Esophagus squamous epithelium (tissue), 5 donors: ENCODE results near the gene CDON. TPM values are rescaled to one million over a fixed set of nuclear protein-coding genes. Genes with fewer than 3 reads are reported as not detected.

Experiments used
- DNase-seq: peaks from one replicate; lab custom pipeline; 2025; lab: John Stamatoyannopoulos, UW
- H3K27ac ChIP-seq, 4 donors: fragments of 200-600 bp; sonication (generic); one replicate each; pipeline ENCODE4 v1.5.1; 2016 to 2019; ENCODE audit warnings: mild to moderate bottlenecking in 1 of 4
- H3K27me3 ChIP-seq, 4 donors: fragments of 200-600 bp; sonication (generic); 1 replicate in 3 of 4; 2 replicates in 1 of 4; pipeline versions ENCODE4 v1.5.1 to v1.6.0; 2017 to 2021; ENCODE audit warnings: antibody characterized with exemption in 1 of 4
- H3K36me3 ChIP-seq, 3 donors: fragments of 200-600 bp; sonication (generic); one replicate each; pipeline ENCODE4 v1.5.1; 2016 to 2019
- H3K4me1 ChIP-seq, 3 donors: fragments of 200-600 bp; sonication (generic); one replicate each; pipeline ENCODE4 v1.5.1; 2017 to 2019
- H3K4me3 ChIP-seq, 4 donors: fragments of 200-600 bp; sonication (generic); 1 replicate in 3 of 4; 2 replicates in 1 of 4; pipeline ENCODE4 v1.5.1; 2016 to 2019; ENCODE audit warnings: mild to moderate bottlenecking in 2 of 4, moderate library complexity in 1 of 4
- H3K9me3 ChIP-seq, 3 donors: fragments of 200-600 bp; sonication (generic); one replicate each; pipeline ENCODE4 v1.5.1; 2016 to 2019
- POLR2A ChIP-seq, 4 donors: fragments of 450-650 bp; IDR thresholded peaks; one replicate each; pipeline ENCODE4 v1.6.1; 2017; ENCODE audit warnings: antibody characterized with exemption in 4 of 4, mild to moderate bottlenecking in 4 of 4, moderate library complexity in 3 of 4
- WGBS, 2 donors: methylation state at CpG; one replicate each; pipeline ENCODE4 v1.1.5; 2018; 5-methylcytosine and 5-hydroxymethylcytosine counted together
- intact Hi-C: fragments of 100-400 bp; cut with DNase I; formaldehyde crosslinking; loops from one replicate; pipeline ENCODE4 v1.15.0; 2022
- total RNA-seq, 4 donors: library from RNA; depleted of rRNA; stranded (reverse); fragments of >200 nt; gene quantifications; one replicate each; pipeline ENCODE4 v1.1.0, GENCODE V29; 2016
- TF ChIP-seq, protein P1 (sequence below), 6 experiments: fragments of 450-650 bp in 4 of 6; fragments of 200-600 bp in 2 of 6; sonication (generic) in 2 of 6; IDR thresholded peaks; one replicate each; pipeline ENCODE4 v1.5.1; 2016 to 2019; ENCODE audit warnings: antibody characterized with exemption in 6 of 6, mild to moderate bottlenecking in 4 of 6, moderate library complexity in 4 of 6
- donor health status: DM: yes; HTN: yes; CAD: no.

CDON gene
- total RNA-seq, 4 donors from 2014 or later, result 2.5 to 5.5 (median 3.4) TPM

GRCh38 chr11:126079621-126080124 is 17.0 kb upstream of the CDON start:
- DNase-seq, result no peak
- Histone ChIP-seq H3K9me3 (no peaks in the 10 kb centered on the region), H3K27ac (no peak overlapping the region), H3K36me3 (no peaks in the 10 kb centered on the region), H3K4me1 (peaks cover 0 to 17% (median 11%) of the 10 kb centered on the region in 3 donors), H3K27me3 (peaks cover 0 to 11% (median 0%) of the 10 kb centered on the region in 4 donors), H3K4me3 (no peak overlapping the region)
- no peak for TF ChIP-seq POLR2A (IDR thresholded peaks at IDR 0.05)
- TF ChIP-seq, protein P1, sequence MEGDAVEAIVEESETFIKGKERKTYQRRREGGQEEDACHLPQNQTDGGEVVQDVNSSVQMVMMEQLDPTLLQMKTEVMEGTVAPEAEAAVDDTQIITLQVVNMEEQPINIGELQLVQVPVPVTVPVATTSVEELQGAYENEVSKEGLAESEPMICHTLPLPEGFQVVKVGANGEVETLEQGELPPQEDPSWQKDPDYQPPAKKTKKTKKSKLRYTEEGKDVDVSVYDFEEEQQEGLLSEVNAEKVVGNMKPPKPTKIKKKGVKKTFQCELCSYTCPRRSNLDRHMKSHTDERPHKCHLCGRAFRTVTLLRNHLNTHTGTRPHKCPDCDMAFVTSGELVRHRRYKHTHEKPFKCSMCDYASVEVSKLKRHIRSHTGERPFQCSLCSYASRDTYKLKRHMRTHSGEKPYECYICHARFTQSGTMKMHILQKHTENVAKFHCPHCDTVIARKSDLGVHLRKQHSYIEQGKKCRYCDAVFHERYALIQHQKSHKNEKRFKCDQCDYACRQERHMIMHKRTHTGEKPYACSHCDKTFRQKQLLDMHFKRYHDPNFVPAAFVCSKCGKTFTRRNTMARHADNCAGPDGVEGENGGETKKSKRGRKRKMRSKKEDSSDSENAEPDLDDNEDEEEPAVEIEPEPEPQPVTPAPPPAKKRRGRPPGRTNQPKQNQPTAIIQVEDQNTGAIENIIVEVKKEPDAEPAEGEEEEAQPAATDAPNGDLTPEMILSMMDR (IDR thresholded peaks at IDR 0.05), result no peak
- 31 to 37% methylated on average over 6 of the region's 6 CpGs for WGBS, 2 donors
- intact Hi-C loops, result no loop called here

GRCh38 chr11:126076641-126077040 is 14.0 kb upstream of the CDON start:
- Histone ChIP-seq H3K9me3 (no peaks in the 10 kb centered on the region), H3K27me3 (no peaks in the 10 kb centered on the region), H3K4me3 (no peak overlapping the region), H3K36me3 (no peaks in the 10 kb centered on the region), H3K4me1 (peaks cover 0 to 12% (median 11%) of the 10 kb centered on the region in 3 donors), H3K27ac (no peak overlapping the region)
- intact Hi-C loops, result no loop called here
- WGBS, 2 donors, result 83 to 88% methylated on average over 1 of the region's 1 CpG
- TF ChIP-seq, protein P1 (IDR thresholded peaks at IDR 0.05), result no peak
- TF ChIP-seq POLR2A (IDR thresholded peaks at IDR 0.05), result no peak
- DNase-seq, result no peak

GRCh38 chr11:126072801-126073594 is 10.3 kb upstream of the CDON start:
- Histone ChIP-seq H3K9me3 (no peaks in the 10 kb centered on the region), H3K4me1 (no peaks in the 10 kb centered on the region), H3K36me3 (no peaks in the 10 kb centered on the region), H3K4me3 (no peak overlapping the region), H3K27me3 (no peaks in the 10 kb centered on the region), H3K27ac (no peak overlapping the region)
- intact Hi-C loops, result no loop called here
- TF ChIP-seq, protein P1 (IDR thresholded peaks at IDR 0.05), result no peak
- TF ChIP-seq POLR2A (IDR thresholded peaks at IDR 0.05), result no peak
- 56 to 64% methylated on average over 9 of the region's 9 CpGs for WGBS, 2 donors
- no peak for DNase-seq

DNA sequence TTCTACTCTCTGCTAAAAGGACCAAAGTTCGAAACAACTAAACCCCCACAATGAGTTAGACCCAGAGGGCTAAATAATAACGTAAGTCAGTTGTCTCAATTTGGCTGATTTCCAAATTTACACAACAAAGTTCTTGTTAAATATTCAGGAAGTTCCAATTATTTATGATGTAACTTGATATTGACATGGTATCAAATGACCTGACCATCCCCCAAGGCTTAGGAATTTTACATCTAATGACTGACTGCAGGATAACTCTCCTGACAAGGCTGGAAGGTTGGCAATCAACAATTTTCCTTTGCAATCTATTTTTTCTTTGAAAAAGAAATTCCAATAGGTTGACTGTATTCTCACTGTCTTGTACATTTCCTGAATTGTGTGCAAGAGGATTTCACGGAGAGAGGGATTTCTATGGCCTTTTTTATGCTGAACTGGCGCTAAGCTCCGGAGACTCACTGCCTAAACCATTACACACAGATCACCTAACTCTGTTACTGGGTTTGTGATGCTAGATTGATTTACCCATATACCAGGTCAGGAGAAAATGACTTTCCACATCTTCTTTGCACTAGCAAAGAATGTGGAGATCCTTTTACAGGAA is 9.6 kb upstream of the CDON start:
- Histone ChIP-seq H3K4me3 (no peak overlapping the region), H3K36me3 (no peaks in the 10 kb centered on the region), H3K4me1 (no peaks in the 10 kb centered on the region), H3K9me3 (no peaks in the 10 kb centered on the region), H3K27ac (no peak overlapping the region), H3K27me3 (no peaks in the 10 kb centered on the region)
- WGBS, 2 donors, result 46 to 50% methylated on average over 5 of the region's 5 CpGs
- intact Hi-C loops, result no loop called here
- no peak for DNase-seq
- TF ChIP-seq, protein P1 (IDR thresholded peaks at IDR 0.05), result no peak
- no peak for TF ChIP-seq POLR2A (IDR thresholded peaks at IDR 0.05)

GRCh38 chr11:126063507-126063852 is 814 bp upstream of the CDON start:
- no peaks in the 10 kb centered on the region for H3K36me3 ChIP-seq
- no peak for TF ChIP-seq POLR2A (IDR thresholded peaks at IDR 0.05)
- TF ChIP-seq, protein P1 (IDR thresholded peaks at IDR 0.05), result no peak
- H3K4me3 ChIP-seq, result peak overlapping the region; percentile 64 to 92 (median 76)
- H3K27ac ChIP-seq, result peak overlapping the region in 2 of 4 donors; percentile 88 to 92
- no peaks in the 10 kb centered on the region for H3K9me3 ChIP-seq
- intact Hi-C loops, result loop anchor here (10.0 kb wide), 1 partner anchor 121 kb away; no protein-coding TSS in a partner anchor
- 14 to 22% methylated on average over 10 of the region's 10 CpGs for WGBS, 2 donors
- peaks cover 4 to 31% (median 9%) of the 10 kb centered on the region in 3 donors for H3K4me1 ChIP-seq
- H3K27me3 ChIP-seq, result no peaks in the 10 kb centered on the region
- DNase-seq, result no peak
